Measurements from ENCODE around the gene PNPLA7. TPM values are rescaled to one million over a fixed set of nuclear protein-coding genes. Genes with fewer than 3 reads are reported as not detected.
A peak's percentile ranks its signal among the peaks of the same experiment; 100 is the strongest.

Gene PNPLA7
- total and polyA plus RNA-seq, 2 of the 13 experiments (the other 11 are each of a cell fraction or from before 2014, with no cell fraction given) = 0.42 to 1.5 TPM

GRCh38 chr9:137534256-137535119 lies 15.7 kb downstream of the PNPLA7 start (continued):
- TF ChIP-seq HNF1A (IDR thresholded peaks at IDR 0.05; ENCODE audit: low read depth) (no peak), HNF1A (CRISPR knock-in tag; IDR thresholded peaks at IDR 0.05; ENCODE audit: borderline replicate concordance) (no peak), MXI1 (IDR thresholded peaks at IDR 0.05; ENCODE audit: borderline replicate concordance, low read depth, low read length) (peak; percentile 77; the same call in 1 of the 3 replicates), NR2F2 (IDR thresholded peaks at IDR 0.05; ENCODE audit: borderline replicate concordance, low read depth) (no peak), HES4 (CRISPR knock-in tag; IDR thresholded peaks at IDR 0.05; ENCODE audit: borderline replicate concordance) (no peak), DMAP1 (CRISPR knock-in tag; IDR thresholded peaks at IDR 0.05) (0 out of 2 replicates have a peak, but pooled peaks have one; percentile 23), USF2 (IDR thresholded peaks at IDR 0.05; ENCODE audit: low read depth, low read length) (peak; percentile 85), USF2 (CRISPR knock-in tag; IDR thresholded peaks at IDR 0.05; ENCODE audit: borderline replicate concordance) (peak; percentile 94; the same call in 1 of the 2 replicates), CAMTA2 (CRISPR knock-in tag; IDR thresholded peaks at IDR 0.05; ENCODE audit: borderline replicate concordance) (no peak), AGO1 (IDR thresholded peaks at IDR 0.05; ENCODE audit: low read depth, low read length, poor library complexity, severe bottlenecking) (no peak), ZNF362 (CRISPR knock-in tag; IDR thresholded peaks at IDR 0.05; ENCODE audit: borderline replicate concordance) (peak; percentile 55; the same call in 1 of the 2 replicates), ZNF598 (CRISPR knock-in tag; IDR thresholded peaks at IDR 0.05; ENCODE audit: borderline replicate concordance) (no peak), ZNF574 (CRISPR knock-in tag; IDR thresholded peaks at IDR 0.05) (no peak), ZNF619 (CRISPR knock-in tag; IDR thresholded peaks at IDR 0.05) (no peak), ZNF180 (CRISPR knock-in tag; IDR thresholded peaks at IDR 0.05; ENCODE audit: borderline replicate concordance, low read depth) (no peak)

All from HepG2 (cell line).